GM12878 (cell line): ENCODE results near the gene FLVCR2. TPM values are rescaled to one million over a fixed set of nuclear protein-coding genes. Genes with fewer than 3 reads are reported as not detected.

Experiments used
- ATAC-seq: fragments of 200-7000 bp; cut with Tn5 transposase; 3 replicates; pipeline ENCODE4 v1.9.1; 2020; ENCODE audit warnings: mild to moderate bottlenecking, moderate library complexity
- BruUV-seq: library from RNA; stranded (reverse); fragments of 400-500 nt; replicated peaks from 2 replicates; lab custom pipeline; 2021; lab: Mats Ljungman, UMichigan
- CTCF ChIA-PET: fragments of 300-600 bp; sonication (Branson Sonifier 250); formaldehyde crosslinking; extraction: SDS; loops from one replicate; lab custom pipeline; 2021; ENCODE audit warnings: inconsistent platforms; lab: Yijun Ruan, JAX
- POLR2A ChIA-PET: fragments of 350-600 bp; formaldehyde crosslinking; extraction: SDS; loops from one replicate; lab custom pipeline; 2021; ENCODE audit warnings: inconsistent platforms; lab: Charles Lee
- RAD21 ChIA-PET: fragments of 300-600 bp; sonication (Branson Sonifier 250); formaldehyde crosslinking; loops from one replicate; lab custom pipeline; 2023; ENCODE audit warnings: antibody characterized with exemption; ENCODE audit not compliant: unreplicated experiment; lab: Charles Lee
- SMC1A ChIA-PET: fragments of 300-600 bp; sonication (Branson Sonifier 250); formaldehyde crosslinking; loops from one replicate; lab custom pipeline; 2023; ENCODE audit not compliant: unreplicated experiment, uncharacterized antibody; lab: Charles Lee
- DNase-seq: peaks from one replicate; pipeline ENCODE4 v3.0.0-alpha.2; 2011; ENCODE audit warnings: low read depth, low spot score
- FAIRE-seq: peaks from 3 replicates; lab custom pipeline; 2011; peaks lifted over from hg19 to GRCh38; lab: Jason Lieb, UNC
- H2AFZ ChIP-seq: 2 replicates; pipeline ENCODE4 v1.6.0; 2011; ENCODE audit warnings: low read depth, low read length, control low read depth; ENCODE audit not compliant: control insufficient read depth
- H3K27ac ChIP-seq: 2 replicates; pipeline ENCODE4 v1.5.1; 2011; ENCODE audit warnings: control low read depth; ENCODE audit not compliant: control insufficient read depth, insufficient read depth
- H3K27me3 ChIP-seq, 2 experiments: replicated peaks in 1 of 2; 2 replicates each; pipeline versions ENCODE4 v1.6.0 to v1.6.1; 2011; ENCODE audit warnings: low read length in 1 of 2; ENCODE audit not compliant: control insufficient read depth in 2 of 2, insufficient read depth in 2 of 2
- H3K36me3 ChIP-seq, 2 experiments: 2 replicates each; pipeline ENCODE4 v1.5.1; 2011; ENCODE audit warnings: low read length in 1 of 2; ENCODE audit not compliant: control insufficient read depth in 2 of 2, insufficient read depth in 2 of 2
- H3K4me1 ChIP-seq: 2 replicates; pipeline ENCODE4 v1.6.1; 2011; ENCODE audit warnings: mild to moderate bottlenecking, low read length, moderate library complexity, mixed read lengths; ENCODE audit not compliant: control insufficient read depth, insufficient read depth
- H3K4me2 ChIP-seq: 2 replicates; pipeline ENCODE4 v1.6.0; 2011; ENCODE audit warnings: control low read depth; ENCODE audit not compliant: control insufficient read depth, insufficient read depth
- H3K4me3 ChIP-seq: fragments of 200-600 bp; sonication (generic); 2 replicates; pipeline ENCODE4 v1.5.1; 2016
- H3K79me2 ChIP-seq: 2 replicates; pipeline ENCODE4 v1.6.0; 2011; ENCODE audit warnings: low read length; ENCODE audit not compliant: control insufficient read depth, insufficient read depth
- H3K9ac ChIP-seq: 2 replicates; pipeline ENCODE4 v1.8.0; 2011; ENCODE audit warnings: low read length, control low read depth, mixed read lengths; ENCODE audit not compliant: control insufficient read depth, insufficient read depth
- H3K9me3 ChIP-seq: replicated peaks from 3 replicates; pipeline ENCODE4 v1.5.1; 2011; ENCODE audit warnings: mild to moderate bottlenecking, low read length; ENCODE audit not compliant: control insufficient read depth, insufficient read depth
- H4K20me1 ChIP-seq: 2 replicates; pipeline ENCODE4 v1.6.0; 2011; ENCODE audit not compliant: control insufficient read depth, insufficient read depth
- ATF7 ChIP-seq: fragments of 450-650 bp; IDR thresholded peaks from 2 replicates; pipeline ENCODE4 v1.6.1; 2016; ENCODE audit warnings: low read depth, mild to moderate bottlenecking
- CBX5 ChIP-seq: sonication (generic); IDR thresholded peaks from 2 replicates; pipeline ENCODE4 v1.6.1; 2016; ENCODE audit warnings: low read depth, moderate library complexity, mild to moderate bottlenecking, inconsistent platforms
- CHD2 ChIP-seq: IDR thresholded peaks from 2 replicates; pipeline ENCODE4 v1.6.1; 2011; ENCODE audit warnings: low read depth, low read length, improper control_type of control experiment, borderline replicate concordance
- DPF2 ChIP-seq: fragments of 450-650 bp; IDR thresholded peaks from 2 replicates; pipeline ENCODE4 v1.6.1; 2017; ENCODE audit warnings: mild to moderate bottlenecking
- EED ChIP-seq: sonication (generic); IDR thresholded peaks from 2 replicates; pipeline ENCODE4 v1.6.1; 2016; ENCODE audit warnings: antibody characterized with exemption, low read depth
- GATAD2B ChIP-seq: fragments of 450-650 bp; conservative IDR thresholded peaks from 2 replicates; pipeline ENCODE4 v1.6.1; 2017; ENCODE audit warnings: low read depth, mild to moderate bottlenecking, moderate library complexity
- JUNB ChIP-seq: IDR thresholded peaks from 2 replicates; pipeline ENCODE4 v1.6.1; 2016; ENCODE audit warnings: antibody characterized with exemption, mild to moderate bottlenecking
- KLF5 ChIP-seq: fragments of 450-650 bp; IDR thresholded peaks from 2 replicates; pipeline ENCODE4 v1.6.1; 2014; ENCODE audit warnings: mild to moderate bottlenecking; ENCODE audit not compliant: partially characterized antibody
- LARP7 ChIP-seq: fragments of 450-650 bp; IDR thresholded peaks from 2 replicates; pipeline ENCODE4 v1.6.1; 2017; ENCODE audit warnings: mild to moderate bottlenecking
- MTA2 ChIP-seq: fragments of 450-650 bp; IDR thresholded peaks from 2 replicates; pipeline ENCODE4 v1.6.1; 2016; ENCODE audit warnings: low read depth, mild to moderate bottlenecking, moderate library complexity
- MTA3 ChIP-seq: IDR thresholded peaks from 2 replicates; pipeline ENCODE4 v1.6.1; 2012; ENCODE audit warnings: low read length, inconsistent platforms, borderline replicate concordance
- NBN ChIP-seq: fragments of 450-650 bp; IDR thresholded peaks from 2 replicates; pipeline ENCODE4 v1.6.1; 2016
- NR2C1 ChIP-seq: fragments of 450-650 bp; IDR thresholded peaks from 2 replicates; pipeline ENCODE4 v1.6.1; 2017; ENCODE audit warnings: antibody characterized with exemption, mild to moderate bottlenecking, moderate library complexity
- POLR2A ChIP-seq: IDR thresholded peaks from 2 replicates; pipeline ENCODE4 v1.6.1; 2011; ENCODE audit warnings: low read depth, mild to moderate bottlenecking, low read length
- PRDM15 ChIP-seq: fragments of 450-650 bp; formaldehyde crosslinking; IDR thresholded peaks from 2 replicates; pipeline ENCODE4 v1.4.0; 2020; ENCODE audit warnings: mild to moderate bottlenecking, moderate library complexity
- RB1 ChIP-seq: fragments of 450-650 bp; formaldehyde crosslinking; IDR thresholded peaks from 2 replicates; pipeline ENCODE4 v1.6.1; 2017; ENCODE audit warnings: mild to moderate bottlenecking, borderline replicate concordance
- RELA ChIP-seq: fragments of 450-650 bp; IDR thresholded peaks from 2 replicates; pipeline ENCODE4 v1.8.0; 2014; ENCODE audit warnings: borderline replicate concordance; ENCODE audit not compliant: partially characterized antibody
- RELB ChIP-seq: fragments of 450-650 bp; IDR thresholded peaks from 2 replicates; pipeline ENCODE4 v1.6.1; 2017; ENCODE audit warnings: low read depth, mild to moderate bottlenecking, moderate library complexity
- RUNX3 ChIP-seq: IDR thresholded peaks from 2 replicates; pipeline ENCODE4 v1.6.1; 2012; ENCODE audit warnings: low read length, inconsistent platforms
- STAT3 ChIP-seq: IDR thresholded peaks from 2 replicates; pipeline ENCODE4 v1.6.1; 2011; ENCODE audit warnings: low read depth, low read length, improper control_type of control experiment
- TAF1 ChIP-seq: IDR thresholded peaks from 2 replicates; pipeline ENCODE4 v1.6.1; 2011; ENCODE audit warnings: mild to moderate bottlenecking, low read depth, low read length, borderline replicate concordance
- ZBED1 ChIP-seq: IDR thresholded peaks from 2 replicates; pipeline ENCODE4 v1.6.1; 2016; ENCODE audit warnings: borderline replicate concordance
- WGBS: methylation state at CpG from one replicate; pipeline ENCODE4 v1.1.6; 2016; ENCODE audit warnings: low lambda C conversion rate; ENCODE audit not compliant: insufficient replicate concordance, insufficient coverage; ENCODE audit errors: missing lambda C conversion rate; 5-methylcytosine and 5-hydroxymethylcytosine counted together
- in situ Hi-C: fragments of 300-500 bp; cut with MboI; formaldehyde crosslinking; loops from 9 replicates; pipeline ENCODE4 v1.14.3; 2018; ENCODE audit warnings: mixed read lengths
- intact Hi-C: fragments of 100-400 bp; cut with micrococcal nuclease; formaldehyde crosslinking; loops from one replicate; pipeline ENCODE4 v1.14.2; 2022; ENCODE audit not compliant: unreplicated experiment
- polyA plus RNA-seq, 11 experiments: library from polyadenylated mRNA; depleted of rRNA in 4 of 11; unstranded in 6 of 11; stranded (reverse) in 5 of 11; fragments of >200 nt; fragmentation: Nextera tagmentation in 4 of 11; fragmentation: Illumina TruSeq in 1 of 11; extraction: Ambion mirVana in 4 of 11; extraction: Trizol in 1 of 11; gene quantifications; 1 replicate in 1 of 11; 2 replicates in 10 of 11; pipeline versions ENCODE4 v1.2.1 to v1.2.3, GENCODE V29; 2011 to 2016; ENCODE audit warnings: inconsistent platforms in 2 of 11, missing spikeins in 2 of 11, low read depth in 1 of 11
- total RNA-seq, 4 experiments: library from RNA; depleted of rRNA in 3 of 4; stranded (reverse); fragments of >200 nt in 3 of 4; fragmentation: Illumina TruSeq in 1 of 4; extraction: Trizol in 1 of 4; gene quantifications; 2 replicates each; pipeline versions ENCODE4 v1.2.1 to v1.2.3, GENCODE V29; 2013 to 2021

FLVCR2 gene
- total and polyA plus RNA-seq, 10 of the 15 experiments (the other 5 are each of a cell fraction or from before 2014, with no cell fraction given): 0.24 to 3.7 (median 1.6) TPM

GRCh38 chr14:75542588-75543091 is 35.8 kb upstream of the FLVCR2 start:
- Histone ChIP-seq H2AFZ (peak overlapping the region; percentile 52), H3K79me2 (peaks cover 70% of the 10 kb centered on the region), H3K9me3 (no peaks in the 10 kb centered on the region), H3K4me3 (peak overlapping the region; percentile 52), H3K36me3 (peaks cover 11 to 21% of the 10 kb centered on the region in 2 experiments), H4K20me1 (no peaks in the 10 kb centered on the region; the same call in 1 of the 2 replicates), H3K4me1 (peaks cover 60% of the 10 kb centered on the region), H3K9ac (peak overlapping the region; percentile 69), H3K4me2 (peak overlapping the region; percentile 99), H3K27ac (peak overlapping the region; percentile 96), H3K27me3 (no peaks in the 10 kb centered on the region)
- intact Hi-C loops (loop anchor here (10.0 kb wide), 1 partner anchor 48 kb away; no protein-coding TSS in a partner anchor), in situ Hi-C loops (loop anchor here (25.0 kb wide), 1 partner anchor 1780 kb away; a partner anchor contains a TSS)
- SMC1A ChIA-PET: interaction anchor here (0.6 to 12.1 kb wide), 16 partner anchors 10 to 247 kb away, joined by 3 to 487 read pairs (median 6); partner anchors contain the start of gene BATF
- RAD21 ChIA-PET: interaction anchor here (0.6 to 15.4 kb wide), 12 partner anchors 9 to 122 kb away, joined by 3 to 419 read pairs (median 4); partner anchors contain the start of genes BATF and ERG28
- peak; percentile 84 for FAIRE-seq
- BruUV-seq: no TSS peak
- no peak for DNase-seq
- POLR2A ChIA-PET: interaction anchor here (0.5 to 6.1 kb wide), 9 partner anchors 9 to 119 kb away, joined by 3 to 262 read pairs (median 3); partner anchors contain the start of genes BATF and TTLL5
- peak; percentile 84 for ATAC-seq
- CTCF ChIA-PET: interaction anchor here (1.0 to 25.9 kb wide), 12 partner anchors 10 to 115 kb away, joined by 3 to 481 read pairs (median 5); partner anchors contain the start of gene BATF
- WGBS: 0% methylated on average over 9 of the region's 10 CpGs
- TF ChIP-seq ZBED1: 0 out of 2 replicates have a peak, but pooled peaks have one; percentile 50
- no peak for TF ChIP-seq PRDM15 (CRISPR knock-in tag)
- TF ChIP-seq LARP7: no peak
- 0 out of 2 replicates have a peak, but pooled peaks have one; percentile 17 for TF ChIP-seq STAT3
- peak; percentile 55 for TF ChIP-seq ATF7
- no peak for TF ChIP-seq CBX5
- TF ChIP-seq CHD2: 0 out of 2 replicates have a peak, but pooled peaks have one; percentile 37
- TF ChIP-seq POLR2A: peak; percentile 64
- TF ChIP-seq EED: peak; percentile 74
- 0 out of 2 replicates have a peak, but pooled peaks have one; percentile 37 for TF ChIP-seq NBN
- peak; percentile 71 for TF ChIP-seq RUNX3
- TF ChIP-seq TAF1: 0 out of 2 replicates have a peak, but pooled peaks have one; percentile 12
- no peak for TF ChIP-seq RB1
- TF ChIP-seq RELA: peak; percentile 48
- TF ChIP-seq RELB: peak; percentile 35; the same call in 1 of the 2 replicates
- 0 out of 2 replicates have a peak, but pooled peaks have one; percentile 20 for TF ChIP-seq DPF2
- TF ChIP-seq KLF5: no peak
- TF ChIP-seq GATAD2B: peak; percentile 33
- no peak for TF ChIP-seq MTA3
- no peak for TF ChIP-seq NR2C1
- 0 out of 2 replicates have a peak, but pooled peaks have one; percentile 10 for TF ChIP-seq JUNB
- no peak for TF ChIP-seq MTA2
